GM12878 (cell line): ENCODE measurements around the gene CTNNA3. TPM values are rescaled to one million over a fixed set of nuclear protein-coding genes. Genes with fewer than 3 reads are reported as not detected.

Source experiments
- ATAC-seq: fragments of 200-7000 bp; cut with Tn5 transposase; 3 replicates; pipeline ENCODE4 v1.9.1; 2020; ENCODE audit warnings: mild to moderate bottlenecking, moderate library complexity
- BruUV-seq: library from RNA; stranded (reverse); fragments of 400-500 nt; replicated peaks from 2 replicates; lab custom pipeline; 2021; lab: Mats Ljungman, UMichigan
- CTCF ChIA-PET: fragments of 300-600 bp; sonication (Branson Sonifier 250); formaldehyde crosslinking; extraction: SDS; loops from one replicate; lab custom pipeline; 2021; ENCODE audit warnings: inconsistent platforms; lab: Yijun Ruan, JAX
- POLR2A ChIA-PET: fragments of 350-600 bp; formaldehyde crosslinking; extraction: SDS; loops from one replicate; lab custom pipeline; 2021; ENCODE audit warnings: inconsistent platforms; lab: Charles Lee
- RAD21 ChIA-PET: fragments of 300-600 bp; sonication (Branson Sonifier 250); formaldehyde crosslinking; loops from one replicate; lab custom pipeline; 2023; ENCODE audit warnings: antibody characterized with exemption; ENCODE audit not compliant: unreplicated experiment; lab: Charles Lee
- SMC1A ChIA-PET: fragments of 300-600 bp; sonication (Branson Sonifier 250); formaldehyde crosslinking; loops from one replicate; lab custom pipeline; 2023; ENCODE audit not compliant: unreplicated experiment, uncharacterized antibody; lab: Charles Lee
- DNase-seq: peaks from one replicate; pipeline ENCODE4 v3.0.0-alpha.2; 2011; ENCODE audit warnings: low read depth, low spot score
- FAIRE-seq: peaks from 3 replicates; lab custom pipeline; 2011; peaks lifted over from hg19 to GRCh38; lab: Jason Lieb, UNC
- H2AFZ ChIP-seq: 2 replicates; pipeline ENCODE4 v1.6.0; 2011; ENCODE audit warnings: low read depth, low read length, control low read depth; ENCODE audit not compliant: control insufficient read depth
- H3K27ac ChIP-seq: 2 replicates; pipeline ENCODE4 v1.5.1; 2011; ENCODE audit warnings: control low read depth; ENCODE audit not compliant: control insufficient read depth, insufficient read depth
- H3K27me3 ChIP-seq, 2 experiments: replicated peaks in 1 of 2; 2 replicates each; pipeline versions ENCODE4 v1.6.0 to v1.6.1; 2011; ENCODE audit warnings: low read length in 1 of 2; ENCODE audit not compliant: control insufficient read depth in 2 of 2, insufficient read depth in 2 of 2
- H3K36me3 ChIP-seq, 2 experiments: 2 replicates each; pipeline ENCODE4 v1.5.1; 2011; ENCODE audit warnings: low read length in 1 of 2; ENCODE audit not compliant: control insufficient read depth in 2 of 2, insufficient read depth in 2 of 2
- H3K4me1 ChIP-seq: 2 replicates; pipeline ENCODE4 v1.6.1; 2011; ENCODE audit warnings: mild to moderate bottlenecking, low read length, moderate library complexity, mixed read lengths; ENCODE audit not compliant: control insufficient read depth, insufficient read depth
- H3K4me2 ChIP-seq: 2 replicates; pipeline ENCODE4 v1.6.0; 2011; ENCODE audit warnings: control low read depth; ENCODE audit not compliant: control insufficient read depth, insufficient read depth
- H3K4me3 ChIP-seq: fragments of 200-600 bp; sonication (generic); 2 replicates; pipeline ENCODE4 v1.5.1; 2016
- H3K79me2 ChIP-seq: 2 replicates; pipeline ENCODE4 v1.6.0; 2011; ENCODE audit warnings: low read length; ENCODE audit not compliant: control insufficient read depth, insufficient read depth
- H3K9ac ChIP-seq: 2 replicates; pipeline ENCODE4 v1.8.0; 2011; ENCODE audit warnings: low read length, control low read depth, mixed read lengths; ENCODE audit not compliant: control insufficient read depth, insufficient read depth
- H3K9me3 ChIP-seq: replicated peaks from 3 replicates; pipeline ENCODE4 v1.5.1; 2011; ENCODE audit warnings: mild to moderate bottlenecking, low read length; ENCODE audit not compliant: control insufficient read depth, insufficient read depth
- H4K20me1 ChIP-seq: 2 replicates; pipeline ENCODE4 v1.6.0; 2011; ENCODE audit not compliant: control insufficient read depth, insufficient read depth
- BHLHE40 ChIP-seq, 2 experiments: fragments of 450-650 bp in 1 of 2; IDR thresholded peaks; 2 replicates each; pipeline ENCODE4 v1.6.1; 2011 to 2017; ENCODE audit warnings: low read depth in 2 of 2, borderline replicate concordance in 1 of 2, improper control_type of control experiment in 1 of 2, low read length in 1 of 2, mild to moderate bottlenecking in 1 of 2
- EZH2 ChIP-seq: IDR thresholded peaks from 2 replicates; pipeline ENCODE4 v1.6.1; 2012; ENCODE audit warnings: low read depth, mild to moderate bottlenecking, control low read depth, inconsistent platforms, low read length, borderline replicate concordance; ENCODE audit not compliant: control insufficient read depth
- GABPA ChIP-seq: IDR thresholded peaks from 2 replicates; pipeline ENCODE4 v1.6.1; 2014; ENCODE audit warnings: antibody characterized with exemption, low read depth, mild to moderate bottlenecking, inconsistent platforms
- MTA3 ChIP-seq: IDR thresholded peaks from 2 replicates; pipeline ENCODE4 v1.6.1; 2012; ENCODE audit warnings: low read length, inconsistent platforms, borderline replicate concordance
- NFYA ChIP-seq: IDR thresholded peaks from 2 replicates; pipeline ENCODE4 v1.6.1; 2011; ENCODE audit warnings: low read depth, mild to moderate bottlenecking, low read length, improper control_type of control experiment, borderline replicate concordance
- NFYB ChIP-seq: IDR thresholded peaks from 2 replicates; pipeline ENCODE4 v1.6.1; 2011; ENCODE audit warnings: low read depth, mild to moderate bottlenecking, low read length, improper control_type of control experiment, moderate library complexity; ENCODE audit not compliant: insufficient read depth
- PAX5 ChIP-seq: IDR thresholded peaks from 2 replicates; pipeline ENCODE4 v1.6.1; 2011; ENCODE audit warnings: low read depth, low read length, borderline replicate concordance
- PAX8 ChIP-seq: fragments of 450-650 bp; IDR thresholded peaks from 2 replicates; pipeline ENCODE4 v1.6.1; 2017; ENCODE audit warnings: mild to moderate bottlenecking, moderate library complexity
- POLR2A ChIP-seq: IDR thresholded peaks from 2 replicates; pipeline ENCODE4 v1.6.1; 2011; ENCODE audit warnings: low read depth, mild to moderate bottlenecking, low read length
- SMC3 ChIP-seq: IDR thresholded peaks from 2 replicates; pipeline ENCODE4 v1.6.1; 2011; ENCODE audit warnings: low read length, improper control_type of control experiment, borderline replicate concordance
- TCF7 ChIP-seq: IDR thresholded peaks from 2 replicates; pipeline ENCODE4 v1.6.1; 2014; ENCODE audit warnings: antibody characterized with exemption, borderline replicate concordance
- ZZZ3 ChIP-seq: IDR thresholded peaks from 2 replicates; pipeline ENCODE4 v1.6.1; 2011; ENCODE audit warnings: low read depth; ENCODE audit not compliant: control insufficient read depth, insufficient read length
- WGBS: methylation state at CpG from one replicate; pipeline ENCODE4 v1.1.6; 2016; ENCODE audit warnings: low lambda C conversion rate; ENCODE audit not compliant: insufficient replicate concordance, insufficient coverage; ENCODE audit errors: missing lambda C conversion rate; 5-methylcytosine and 5-hydroxymethylcytosine counted together
- in situ Hi-C: fragments of 300-500 bp; cut with MboI; formaldehyde crosslinking; loops from 9 replicates; pipeline ENCODE4 v1.14.3; 2018; ENCODE audit warnings: mixed read lengths
- intact Hi-C: fragments of 100-400 bp; cut with micrococcal nuclease; formaldehyde crosslinking; loops from one replicate; pipeline ENCODE4 v1.14.2; 2022; ENCODE audit not compliant: unreplicated experiment
- polyA plus RNA-seq, 11 experiments: library from polyadenylated mRNA; depleted of rRNA in 4 of 11; unstranded in 6 of 11; stranded (reverse) in 5 of 11; fragments of >200 nt; fragmentation: Nextera tagmentation in 4 of 11; fragmentation: Illumina TruSeq in 1 of 11; extraction: Ambion mirVana in 4 of 11; extraction: Trizol in 1 of 11; gene quantifications; 1 replicate in 1 of 11; 2 replicates in 10 of 11; pipeline versions ENCODE4 v1.2.1 to v1.2.3, GENCODE V29; 2011 to 2016; ENCODE audit warnings: inconsistent platforms in 2 of 11, missing spikeins in 2 of 11, low read depth in 1 of 11
- total RNA-seq, 4 experiments: library from RNA; depleted of rRNA in 3 of 4; stranded (reverse); fragments of >200 nt in 3 of 4; fragmentation: Illumina TruSeq in 1 of 4; extraction: Trizol in 1 of 4; gene quantifications; 2 replicates each; pipeline versions ENCODE4 v1.2.1 to v1.2.3, GENCODE V29; 2013 to 2021

CTNNA3 gene
- total and polyA plus RNA-seq, 10 of the 15 experiments (the other 5 are each of a cell fraction or from before 2014, with no cell fraction given), result under 0.01 to 4.5 (median 0.22) TPM; not detected in 2

GRCh38 chr10:66637273-66638036 lies 1058.5 kb downstream of the CTNNA3 start:
- Histone ChIP-seq H3K9ac (no peak overlapping the region), H3K9me3 (no peaks in the 10 kb centered on the region), H3K27ac (no peak overlapping the region), H3K4me3 (no peak overlapping the region), H3K27me3 (no peaks in the 10 kb centered on the region), H3K4me1 (no peaks in the 10 kb centered on the region), H4K20me1 (no peaks in the 10 kb centered on the region), H3K36me3 (no peaks in the 10 kb centered on the region), H2AFZ (no peak overlapping the region), H3K79me2 (no peaks in the 10 kb centered on the region), H3K4me2 (no peak overlapping the region)
- RAD21 ChIA-PET, result no interaction called here
- in situ Hi-C loops (no loop called here), intact Hi-C loops (no loop called here)
- DNase-seq, result no peak
- CTCF ChIA-PET, result no interaction called here
- no peak for ATAC-seq
- no peak for FAIRE-seq
- SMC1A ChIA-PET, result no interaction called here
- 6% methylated on average over 3 of the region's 3 CpGs for WGBS
- TF ChIP-seq SMC3, result no peak
- TF ChIP-seq PAX5, result no peak
- no peak for TF ChIP-seq PAX8
- TF ChIP-seq TCF7, result no peak
- no peak for TF ChIP-seq POLR2A
- no peak for TF ChIP-seq BHLHE40 (IDR thresholded peaks at IDR 0.05; ENCODE audit: borderline replicate concordance in 1 of 2, low read depth in 2 of 2, low read length in 1 of 2)
- TF ChIP-seq NFYB, result no peak
- TF ChIP-seq MTA3, result no peak
- no TSS peak for BruUV-seq
- POLR2A ChIA-PET, result no interaction called here

- Histone ChIP-seq H3K4me3 (no peak overlapping the region), H3K79me2 (no peaks in the 10 kb centered on the region)
- TF ChIP-seq GABPA, result no peak
- no peak for TF ChIP-seq EZH2
- TF ChIP-seq ZZZ3, result no peak
- TF ChIP-seq NFYA, result no peak
- TF ChIP-seq, all 136 proteins: peak for 0
- no peaks in the 10 kb centered on the region for H3K27me3 ChIP-seq
- intact Hi-C loops, result no loop called here
- ChIA-PET SMC1A (no interaction called here), CTCF (interaction anchor here (1.2 to 1.4 kb wide), 2 partner anchors 15 to 1149 kb away, joined by 3 read pairs; no protein-coding TSS in a partner anchor), POLR2A (no interaction called here), RAD21 (no interaction called here)
- FAIRE-seq (no peak), ATAC-seq (no peak), DNase-seq (no peak)
- H3K36me3 ChIP-seq, result no peaks in the 10 kb centered on the region
- BruUV-seq, result no TSS peak
- in situ Hi-C loops, result no loop called here
- no peak overlapping the region for H3K27ac ChIP-seq
- H3K4me1 ChIP-seq, result no peaks in the 10 kb centered on the region
- no peak overlapping the region for H3K9ac ChIP-seq
- no peaks in the 10 kb centered on the region for H4K20me1 ChIP-seq
- no peaks in the 10 kb centered on the region for H3K9me3 ChIP-seq
- H3K4me2 ChIP-seq, result no peak overlapping the region
- no peak overlapping the region for H2AFZ ChIP-seq
Measured at GRCh38 chr10:66629996-66630395, 1066.0 kb downstream of the CTNNA3 start.
